Naive B cell (primary cell): ENCODE data around the gene FADS3. TPM values are rescaled to one million over a fixed set of nuclear protein-coding genes. Genes with fewer than 3 reads are reported as not detected.

Experiments
- ATAC-seq, 2 donors: fragments of 150-1000 bp; cut with Tn5 transposase; 2 replicates each; pipeline ENCODE4 v1.10.0; 2021; ENCODE audit warnings: low read depth in 2 of 2, mild to moderate bottlenecking in 2 of 2, moderate library complexity in 2 of 2
- DNase-seq: peaks from one replicate; pipeline ENCODE4 v3.0.0; 2022
- H3K27ac Mint-ChIP-seq, 6 donors: one replicate each; pipeline ENCODE4 v1.8.0; 2020 to 2022; ENCODE audit warnings: mild to moderate bottlenecking in 6 of 6, mixed read lengths in 6 of 6, moderate library complexity in 5 of 6, inconsistent platforms in 2 of 6
- H3K27me3 Mint-ChIP-seq, 3 donors: one replicate each; pipeline ENCODE4 v1.8.0; 2021 to 2022; ENCODE audit warnings: mixed read lengths in 3 of 3, mild to moderate bottlenecking in 1 of 3
- H3K36me3 Mint-ChIP-seq, 2 donors: one replicate each; pipeline ENCODE4 v1.8.0; 2020 to 2022; ENCODE audit warnings: mixed read lengths in 2 of 2, inconsistent platforms in 1 of 2, mild to moderate bottlenecking in 1 of 2
- H3K4me1 Mint-ChIP-seq, 3 donors: one replicate each; pipeline ENCODE4 v1.8.0; 2020 to 2022; ENCODE audit warnings: mixed read lengths in 3 of 3, inconsistent platforms in 1 of 3, mild to moderate bottlenecking in 1 of 3, moderate library complexity in 1 of 3
- H3K4me3 Mint-ChIP-seq, 8 donors: one replicate each; pipeline ENCODE4 v1.8.0; 2020 to 2022; ENCODE audit warnings: mild to moderate bottlenecking in 8 of 8, mixed read lengths in 8 of 8, moderate library complexity in 8 of 8, inconsistent platforms in 2 of 8
- H3K9me3 Mint-ChIP-seq, 7 donors: one replicate each; pipeline ENCODE4 v1.8.0; 2020 to 2022; ENCODE audit warnings: mixed read lengths in 7 of 7, mild to moderate bottlenecking in 5 of 7, inconsistent platforms in 2 of 7, moderate library complexity in 1 of 7
- polyA plus RNA-seq, 6 donors: library from polyadenylated mRNA; unstranded; fragments of 300-500 nt; fragmentation: Illumina TruSeq; gene quantifications; one replicate each; pipeline ENCODE4 v1.2.3, GENCODE V29; 2021; ENCODE audit warnings: low read depth in 6 of 6

Gene FADS3, protein sequence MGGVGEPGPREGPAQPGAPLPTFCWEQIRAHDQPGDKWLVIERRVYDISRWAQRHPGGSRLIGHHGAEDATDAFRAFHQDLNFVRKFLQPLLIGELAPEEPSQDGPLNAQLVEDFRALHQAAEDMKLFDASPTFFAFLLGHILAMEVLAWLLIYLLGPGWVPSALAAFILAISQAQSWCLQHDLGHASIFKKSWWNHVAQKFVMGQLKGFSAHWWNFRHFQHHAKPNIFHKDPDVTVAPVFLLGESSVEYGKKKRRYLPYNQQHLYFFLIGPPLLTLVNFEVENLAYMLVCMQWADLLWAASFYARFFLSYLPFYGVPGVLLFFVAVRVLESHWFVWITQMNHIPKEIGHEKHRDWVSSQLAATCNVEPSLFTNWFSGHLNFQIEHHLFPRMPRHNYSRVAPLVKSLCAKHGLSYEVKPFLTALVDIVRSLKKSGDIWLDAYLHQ
- 10 to 100 TPM; 27.6 to 41.3 (median 34.4) TPM for polyA plus RNA-seq

DNA sequence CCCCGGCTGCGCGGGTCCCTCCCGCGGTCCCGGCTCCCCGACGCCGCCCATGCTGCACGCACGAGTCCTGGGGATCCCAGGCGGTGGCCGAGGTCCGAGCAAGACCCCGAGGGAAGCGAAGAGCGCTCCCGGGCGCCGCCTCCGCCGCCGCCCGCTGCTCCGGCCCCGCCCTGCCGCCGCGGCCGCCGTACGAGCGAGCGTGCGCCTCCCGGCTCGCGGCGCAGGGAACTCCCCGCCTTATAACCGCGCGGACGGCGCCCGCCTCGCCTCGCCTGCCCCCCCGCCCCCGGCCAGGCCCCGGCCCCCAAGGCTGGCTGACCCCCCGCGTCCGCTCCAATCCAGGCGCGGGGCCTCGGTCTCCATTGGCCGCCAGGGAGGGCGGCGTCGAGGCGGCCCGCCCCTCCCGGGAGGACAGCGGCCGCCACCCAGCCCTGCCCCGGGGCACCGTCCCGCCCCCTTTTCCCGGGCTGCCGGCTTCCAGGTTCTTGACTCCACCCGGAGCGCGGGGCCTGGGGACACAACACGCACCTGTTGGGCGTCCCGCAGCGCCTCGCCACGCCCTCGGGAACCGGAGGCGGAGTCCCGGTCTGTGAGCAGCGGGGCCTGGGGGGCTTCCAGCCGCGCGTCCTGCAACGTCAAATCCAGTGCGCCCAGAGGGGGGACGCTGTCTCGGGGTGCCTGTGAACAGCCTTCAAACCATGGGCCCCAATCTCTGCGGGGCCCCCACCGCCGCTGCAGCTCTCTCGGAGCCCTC, at the start of gene FADS3:
TSS of gene FADS3 (minus strand) at position 215 of the 754 bp plus-strand sequence. CDS start at position 51, 164 bp downstream.
- ATAC-seq (peak; percentile 22 to 25), DNase-seq (peak; percentile 93)
- peaks cover 23 to 46% (median 44%) of the 10 kb centered on the region in 3 donors for H3K4me1 Mint-ChIP-seq
- H3K27me3 Mint-ChIP-seq, result no peaks in the 10 kb centered on the region
- H3K36me3 Mint-ChIP-seq, result peaks cover 0 to 7% of the 10 kb centered on the region in 2 donors
- peak within 1 kb of the TSS; percentile 91 to 98 (median 97) for H3K27ac Mint-ChIP-seq
- H3K4me3 Mint-ChIP-seq, result peak within 1 kb of the TSS; percentile 85 to 94 (median 89)
- no peaks in the 10 kb centered on the region for H3K9me3 Mint-ChIP-seq

DNA sequence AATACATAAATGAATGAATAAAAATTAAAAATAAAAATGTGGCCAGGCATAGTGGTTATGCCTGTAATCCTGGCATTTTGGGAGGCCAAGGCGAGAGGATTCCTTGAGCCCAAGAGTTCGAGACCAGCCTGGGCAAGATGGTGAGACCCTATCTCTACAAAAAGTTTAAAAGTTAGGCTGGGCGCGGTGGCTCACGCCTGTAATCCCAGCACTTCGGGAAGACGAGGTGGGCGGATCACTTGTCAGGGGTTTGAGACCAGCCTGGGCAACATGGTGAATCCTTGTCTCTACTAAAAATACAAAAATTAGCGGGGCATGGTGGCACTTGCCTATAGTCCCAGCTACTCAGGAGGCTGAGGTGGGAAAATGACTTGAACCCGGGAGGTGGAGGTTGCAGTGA, 49.1 kb upstream of the FADS3 start:
- Mint-ChIP-seq H3K27ac (no peak overlapping the region), H3K9me3 (peaks cover 5 to 27% (median 17%) of the 10 kb centered on the region in 7 donors), H3K27me3 (peaks cover 4 to 32% (median 24%) of the 10 kb centered on the region in 3 donors), H3K4me3 (no peak overlapping the region), H3K4me1 (no peaks in the 10 kb centered on the region), H3K36me3 (peaks cover 6 to 23% of the 10 kb centered on the region in 2 donors)
- DNase-seq, result no peak
- no peak for ATAC-seq

DNA sequence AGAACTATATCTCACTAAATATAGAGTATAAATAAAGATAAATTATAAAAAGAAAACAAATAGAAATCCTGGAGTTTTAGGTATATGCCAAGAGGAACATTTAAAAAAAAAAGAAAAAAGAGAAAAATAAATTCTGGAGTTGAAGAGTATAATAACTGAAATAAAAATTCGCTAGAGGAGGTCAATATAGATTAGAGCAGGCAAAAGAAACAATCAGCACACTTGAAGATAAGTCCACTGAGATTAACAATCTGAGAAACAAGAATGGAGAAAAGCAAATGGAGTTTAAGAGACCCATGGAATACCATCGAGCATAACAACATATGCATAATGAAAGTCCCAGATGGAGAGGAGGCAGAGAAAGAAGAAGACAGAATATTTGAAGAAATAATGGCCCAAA, 44.5 kb upstream of the FADS3 start:
- Mint-ChIP-seq H3K27me3 (peaks cover 19 to 50% (median 50%) of the 10 kb centered on the region in 3 donors), H3K9me3 (peaks cover 7 to 45% (median 23%) of the 10 kb centered on the region in 7 donors), H3K36me3 (peaks cover 11 to 32% of the 10 kb centered on the region in 2 donors), H3K27ac (peak overlapping the region in 2 of 6 donors; percentile 29 to 63), H3K4me1 (no peaks in the 10 kb centered on the region), H3K4me3 (no peak overlapping the region)
- ATAC-seq, result no peak
- DNase-seq, result no peak

DNA sequence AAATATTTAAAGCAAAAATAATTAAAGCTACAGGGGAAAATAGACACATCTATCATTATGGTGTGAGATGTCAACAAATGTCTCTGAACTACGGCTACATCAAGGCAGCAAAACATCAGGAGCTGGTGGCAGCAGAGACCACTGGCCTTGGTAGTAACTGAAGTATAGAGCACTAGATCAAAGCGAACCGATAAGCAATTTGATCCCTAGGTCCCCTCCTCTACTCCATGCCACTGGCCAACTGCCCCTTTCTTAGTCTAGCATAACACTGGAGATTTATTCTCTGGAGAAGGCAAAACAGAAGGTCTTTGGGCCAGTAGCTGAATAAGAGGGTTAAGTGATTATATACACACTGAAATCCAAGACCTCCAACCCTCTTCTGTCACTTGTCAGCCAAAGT, 39.6 kb upstream of the FADS3 start:
- no peaks in the 10 kb centered on the region for H3K4me1 Mint-ChIP-seq
- peaks cover 3 to 22% (median 8%) of the 10 kb centered on the region in 7 donors for H3K9me3 Mint-ChIP-seq
- no peak overlapping the region for H3K27ac Mint-ChIP-seq
- peaks cover 6 to 12% of the 10 kb centered on the region in 2 donors for H3K36me3 Mint-ChIP-seq
- DNase-seq, result no peak
- H3K27me3 Mint-ChIP-seq, result peaks cover 22 to 42% (median 29%) of the 10 kb centered on the region in 3 donors
- no peak overlapping the region for H3K4me3 Mint-ChIP-seq
- ATAC-seq, result no peak

DNA sequence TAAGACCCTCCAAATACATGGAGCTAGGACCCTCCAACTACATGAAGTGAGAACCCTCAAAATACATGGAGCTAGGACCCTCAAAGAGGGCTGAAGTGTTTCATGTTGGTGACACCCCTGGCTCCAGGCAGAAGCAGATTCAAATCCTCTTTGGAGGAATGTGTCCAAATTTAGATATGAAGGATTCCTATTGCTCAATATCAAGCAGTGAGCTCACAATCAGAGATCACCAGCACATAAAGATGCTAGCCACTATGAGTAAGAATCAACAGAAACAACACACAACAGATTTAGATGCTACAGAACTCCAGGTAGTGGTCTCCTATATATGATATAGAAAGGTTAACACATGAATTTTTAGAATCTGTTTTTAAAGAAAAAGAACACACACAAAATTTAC, 37.3 kb upstream of the FADS3 start:
- H3K27me3 Mint-ChIP-seq, result peaks cover 25 to 35% (median 27%) of the 10 kb centered on the region in 3 donors
- H3K36me3 Mint-ChIP-seq, result peaks cover 5 to 9% of the 10 kb centered on the region in 2 donors
- no peaks in the 10 kb centered on the region for H3K4me1 Mint-ChIP-seq
- H3K4me3 Mint-ChIP-seq, result peak overlapping the region in 1 of 8 donors; percentile 15
- no peak for DNase-seq
- H3K9me3 Mint-ChIP-seq, result peaks cover 2 to 8% (median 6%) of the 10 kb centered on the region in 7 donors
- no peak overlapping the region for H3K27ac Mint-ChIP-seq
- ATAC-seq, result no peak

DNA sequence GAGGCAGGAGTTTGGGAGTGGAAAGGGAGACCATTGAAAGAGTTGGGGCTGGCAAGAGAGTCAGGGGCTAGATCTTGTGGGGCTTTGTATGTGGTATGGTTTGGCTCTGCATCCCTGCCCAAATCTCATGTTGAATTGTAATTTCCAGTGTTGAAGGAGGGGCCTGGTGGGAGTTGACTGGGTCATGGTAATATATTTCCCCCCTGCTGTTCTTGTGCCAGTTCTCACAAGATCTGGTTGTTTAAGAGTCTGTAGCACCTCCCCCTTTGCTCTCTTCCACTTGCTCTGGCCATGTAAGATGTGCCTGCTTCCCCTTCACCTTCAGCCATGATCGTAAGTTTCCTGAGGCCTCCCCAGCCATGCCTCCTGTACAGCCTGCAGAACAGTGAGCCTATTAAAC, 36.2 kb upstream of the FADS3 start:
- Mint-ChIP-seq H3K36me3 (no peaks in the 10 kb centered on the region), H3K27me3 (peaks cover 15 to 32% (median 19%) of the 10 kb centered on the region in 3 donors), H3K9me3 (peaks cover 0 to 1% (median 0%) of the 10 kb centered on the region in 7 donors), H3K27ac (peak overlapping the region in 2 of 6 donors; percentile 39 to 40), H3K4me3 (no peak overlapping the region), H3K4me1 (peaks cover 0 to 4% (median 4%) of the 10 kb centered on the region in 3 donors)
- DNase-seq (no peak), ATAC-seq (no peak)

DNA sequence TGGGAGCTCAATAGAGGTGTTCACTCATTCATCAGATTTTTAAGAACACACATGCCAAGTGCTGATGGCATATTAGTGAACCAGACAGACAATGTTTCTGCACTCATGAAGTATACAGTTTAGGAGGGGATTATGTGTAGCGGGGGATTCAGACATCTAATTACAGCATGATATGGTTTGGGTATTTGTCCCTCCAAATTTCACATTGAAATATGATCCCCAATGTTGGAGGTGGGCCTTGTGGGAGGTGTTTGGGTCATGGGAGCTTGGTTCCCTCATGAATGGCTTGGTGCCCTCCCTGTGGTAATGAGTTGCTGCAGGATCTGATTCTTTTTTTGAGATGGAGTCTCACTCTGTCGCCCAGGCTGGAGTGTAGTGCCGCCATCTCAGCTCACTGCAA, 34.9 kb upstream of the FADS3 start:
- H3K4me1 Mint-ChIP-seq, result peaks cover 0 to 5% (median 4%) of the 10 kb centered on the region in 3 donors
- H3K9me3 Mint-ChIP-seq, result no peaks in the 10 kb centered on the region
- no peaks in the 10 kb centered on the region for H3K36me3 Mint-ChIP-seq
- peaks cover 18 to 34% (median 21%) of the 10 kb centered on the region in 3 donors for H3K27me3 Mint-ChIP-seq
- H3K27ac Mint-ChIP-seq, result no peak overlapping the region
- ATAC-seq, result no peak
- H3K4me3 Mint-ChIP-seq, result no peak overlapping the region
- no peak for DNase-seq

DNA sequence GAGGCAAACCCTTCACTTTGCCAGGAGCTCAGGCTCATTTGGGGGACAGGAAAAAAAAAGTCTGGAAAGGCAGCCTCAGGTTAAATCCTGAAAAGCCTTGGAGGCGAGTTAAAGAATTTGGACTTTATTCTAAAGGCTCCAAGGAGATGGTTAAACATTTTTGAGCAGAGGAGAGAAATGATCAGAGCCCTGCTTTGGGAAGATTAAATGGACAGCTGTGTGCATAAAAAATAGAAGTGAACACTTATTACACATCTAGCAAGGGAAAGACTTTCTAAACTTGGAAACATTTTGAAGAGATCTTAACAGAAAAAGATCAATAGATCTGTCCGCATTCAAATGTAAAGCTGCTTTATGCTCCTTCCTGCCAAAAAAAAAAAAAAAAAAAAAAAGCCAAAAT, 34.4 kb upstream of the FADS3 start:
- no peak for ATAC-seq
- no peak for DNase-seq
- Mint-ChIP-seq H3K36me3 (no peaks in the 10 kb centered on the region), H3K27me3 (peaks cover 19 to 34% (median 19%) of the 10 kb centered on the region in 3 donors), H3K9me3 (no peaks in the 10 kb centered on the region), H3K27ac (peak overlapping the region in 1 of 6 donors; percentile 34), H3K4me1 (peaks cover 0 to 5% (median 4%) of the 10 kb centered on the region in 3 donors), H3K4me3 (no peak overlapping the region)

DNA sequence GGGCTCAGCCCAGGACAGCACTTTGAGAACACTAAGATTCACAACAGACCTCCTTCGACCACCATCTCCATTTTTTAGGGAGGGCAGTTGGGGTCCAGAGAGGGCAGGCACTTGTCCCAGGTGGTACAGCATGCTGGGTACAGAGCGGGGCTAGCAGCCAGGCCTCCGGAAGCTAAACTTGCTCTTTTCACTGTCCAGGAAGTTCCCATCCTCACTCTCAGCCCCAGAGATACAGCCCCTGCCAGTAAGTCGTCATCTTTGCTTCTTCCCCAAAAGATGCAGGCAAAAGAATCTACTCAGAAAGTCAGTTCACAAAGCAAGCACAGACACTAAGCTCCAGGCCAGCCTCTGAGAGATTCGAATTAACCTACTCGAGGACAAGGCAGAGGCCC, 32.7 kb upstream of the FADS3 start:
- peaks cover 0 to 15% (median 5%) of the 10 kb centered on the region in 3 donors for H3K4me1 Mint-ChIP-seq
- H3K9me3 Mint-ChIP-seq, result no peaks in the 10 kb centered on the region
- ATAC-seq (no peak), DNase-seq (no peak)
- no peaks in the 10 kb centered on the region for H3K36me3 Mint-ChIP-seq
- H3K27me3 Mint-ChIP-seq, result peaks cover 22 to 49% (median 34%) of the 10 kb centered on the region in 3 donors
- H3K27ac Mint-ChIP-seq, result peak overlapping the region in 2 of 6 donors; percentile 53 to 58
- no peak overlapping the region for H3K4me3 Mint-ChIP-seq

DNA sequence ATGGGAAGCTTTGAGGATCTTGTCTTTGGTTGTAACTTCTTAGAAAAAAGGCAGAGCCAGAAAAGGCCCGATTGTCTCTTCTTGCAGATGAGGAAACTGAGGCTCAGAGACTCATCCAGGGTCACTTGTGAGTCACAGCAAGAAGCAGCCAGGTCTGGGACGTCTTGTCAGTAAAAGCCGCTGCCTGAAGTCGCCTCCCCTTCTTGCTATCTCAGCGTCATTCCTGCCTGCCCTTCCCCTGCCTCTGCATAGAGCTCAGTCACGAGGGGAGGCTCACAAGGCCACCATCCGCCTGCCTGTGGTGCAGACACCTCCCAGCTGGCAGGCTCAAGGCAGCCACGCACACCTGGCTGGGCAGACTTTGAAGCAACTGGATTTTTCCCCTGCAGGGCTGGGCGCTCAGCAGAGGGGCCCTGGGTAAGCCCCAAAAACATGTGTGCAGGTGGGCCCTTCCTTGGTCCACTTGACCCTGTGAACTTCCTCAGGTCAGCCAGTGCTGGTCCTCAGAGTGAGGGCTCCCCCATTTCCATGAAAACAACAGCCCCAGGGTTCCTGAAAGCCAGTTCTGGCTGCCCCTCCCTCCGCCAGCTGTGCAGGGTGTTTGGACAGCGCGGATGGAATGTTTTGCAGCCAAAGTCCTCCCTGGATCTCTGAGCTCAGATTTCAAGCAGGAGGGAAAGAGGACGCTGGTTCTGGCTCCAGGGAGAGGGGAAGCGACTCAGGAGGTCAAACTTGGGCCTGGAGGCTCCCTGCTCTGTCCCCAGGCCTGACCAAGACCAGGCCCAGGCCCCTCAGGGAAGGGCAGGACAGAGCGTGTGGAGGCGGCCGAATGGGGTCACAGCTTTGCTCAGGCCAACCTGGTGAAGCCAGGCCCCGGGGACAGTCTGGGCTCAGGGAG, 32.1 kb upstream of the FADS3 start:
- H3K36me3 Mint-ChIP-seq, result peaks cover 0 to 2% of the 10 kb centered on the region in 2 donors
- no peak for DNase-seq

DNA sequence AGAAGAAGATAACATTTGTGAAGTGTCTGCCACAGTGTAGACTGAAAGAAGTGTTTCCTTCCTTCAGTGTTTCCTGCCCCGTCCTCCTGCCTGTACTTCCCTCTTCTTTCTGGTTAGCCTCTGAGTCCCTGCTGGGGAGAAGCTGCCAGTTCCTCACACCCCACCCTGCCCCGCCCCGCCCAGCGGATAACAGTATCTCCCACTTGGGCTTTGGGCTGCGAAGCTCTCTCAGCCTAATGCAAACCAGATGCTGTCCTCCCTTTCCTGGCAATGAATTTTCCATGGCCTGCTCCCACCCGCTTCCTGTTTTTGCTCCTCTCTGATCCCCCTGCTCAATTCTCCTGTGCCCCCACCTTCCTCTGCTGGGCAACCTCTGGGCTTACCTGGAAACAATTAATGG, 31.2 kb upstream of the FADS3 start:
- DNase-seq, result no peak
- no peak overlapping the region for H3K27ac Mint-ChIP-seq
- peaks cover 11 to 26% (median 15%) of the 10 kb centered on the region in 3 donors for H3K4me1 Mint-ChIP-seq
- no peak overlapping the region for H3K4me3 Mint-ChIP-seq
- peak in 1 of 2 donors; percentile 59 for ATAC-seq
- H3K9me3 Mint-ChIP-seq, result no peaks in the 10 kb centered on the region
- peaks cover 34 to 58% (median 50%) of the 10 kb centered on the region in 3 donors for H3K27me3 Mint-ChIP-seq
- peaks cover 0 to 11% of the 10 kb centered on the region in 2 donors for H3K36me3 Mint-ChIP-seq

More for the DNA sequence above, 32.1 kb upstream of the FADS3 start:
- Mint-ChIP-seq H3K9me3 (no peaks in the 10 kb centered on the region), H3K27me3 (peaks cover 28 to 55% (median 41%) of the 10 kb centered on the region in 3 donors), H3K4me3 (no peak overlapping the region), H3K27ac (peak overlapping the region in 1 of 6 donors; percentile 52), H3K4me1 (peaks cover 2 to 17% (median 6%) of the 10 kb centered on the region in 3 donors)
- peak in 1 of 2 donors; percentile 40 for ATAC-seq

DNA sequence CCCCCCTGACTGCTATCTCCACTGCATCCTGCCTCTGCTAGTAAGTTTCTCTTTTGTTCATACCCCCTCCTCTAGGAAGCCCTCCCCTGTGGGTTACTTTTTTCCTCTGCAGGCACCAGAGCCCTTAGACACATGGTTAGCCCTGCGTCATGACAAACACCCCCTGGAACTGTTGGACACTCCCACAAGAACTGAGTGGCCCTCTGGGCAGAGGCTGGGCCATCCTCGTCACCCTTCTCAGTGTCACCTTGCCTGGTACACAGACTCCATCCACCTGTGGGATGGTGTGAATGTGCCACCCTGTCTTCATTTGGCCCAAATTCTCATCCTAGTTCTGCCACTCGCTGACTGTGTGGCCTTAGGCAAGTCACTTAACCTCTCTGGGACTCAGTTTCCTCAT, 30.1 kb upstream of the FADS3 start:
- ATAC-seq, result no peak
- DNase-seq, result no peak
- Mint-ChIP-seq H3K4me3 (no peak overlapping the region), H3K9me3 (no peaks in the 10 kb centered on the region), H3K27ac (no peak overlapping the region), H3K4me1 (peaks cover 11 to 27% (median 16%) of the 10 kb centered on the region in 3 donors), H3K36me3 (peaks cover 0 to 12% of the 10 kb centered on the region in 2 donors), H3K27me3 (peaks cover 32 to 56% (median 56%) of the 10 kb centered on the region in 3 donors)
